Measurements from ENCODE around the gene TBPL1. TPM values are rescaled to one million over a fixed set of nuclear protein-coding genes. Genes with fewer than 3 reads are reported as not detected.

TBPL1 gene
- total RNA-seq, 1 donor from 2014 or later, result 27.7 TPM

DNA sequence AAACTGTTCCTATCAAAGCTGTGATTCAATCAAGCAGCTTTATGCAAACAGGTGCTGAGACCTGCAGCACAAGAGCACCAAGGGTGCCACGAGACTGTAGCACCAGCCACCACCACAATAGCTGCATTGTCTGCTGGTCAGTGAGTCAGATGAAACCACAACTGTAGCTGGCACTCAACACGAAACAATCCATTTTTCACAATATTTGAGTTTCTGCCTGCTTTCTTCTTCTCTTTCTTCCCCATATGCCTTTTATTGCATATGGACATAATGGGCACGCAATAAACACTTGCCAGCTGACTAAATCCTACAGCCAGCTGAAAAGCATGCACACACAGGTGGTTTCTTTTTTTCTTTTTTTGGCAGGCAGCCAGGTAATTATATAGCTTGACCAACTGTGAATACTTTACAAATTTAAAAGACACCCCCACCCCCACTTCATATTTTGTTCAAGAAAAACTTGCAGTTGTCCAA lies 82.8 kb downstream of the TBPL1 start:
- no peaks in the 10 kb centered on the region for H3K36me3 ChIP-seq (ENCODE audit: control insufficient read depth, insufficient read depth, low read length)
- no peaks in the 10 kb centered on the region for H3K27me3 ChIP-seq (ENCODE audit: control insufficient read depth, insufficient read depth, low read length)
- TF ChIP-seq, protein P1, sequence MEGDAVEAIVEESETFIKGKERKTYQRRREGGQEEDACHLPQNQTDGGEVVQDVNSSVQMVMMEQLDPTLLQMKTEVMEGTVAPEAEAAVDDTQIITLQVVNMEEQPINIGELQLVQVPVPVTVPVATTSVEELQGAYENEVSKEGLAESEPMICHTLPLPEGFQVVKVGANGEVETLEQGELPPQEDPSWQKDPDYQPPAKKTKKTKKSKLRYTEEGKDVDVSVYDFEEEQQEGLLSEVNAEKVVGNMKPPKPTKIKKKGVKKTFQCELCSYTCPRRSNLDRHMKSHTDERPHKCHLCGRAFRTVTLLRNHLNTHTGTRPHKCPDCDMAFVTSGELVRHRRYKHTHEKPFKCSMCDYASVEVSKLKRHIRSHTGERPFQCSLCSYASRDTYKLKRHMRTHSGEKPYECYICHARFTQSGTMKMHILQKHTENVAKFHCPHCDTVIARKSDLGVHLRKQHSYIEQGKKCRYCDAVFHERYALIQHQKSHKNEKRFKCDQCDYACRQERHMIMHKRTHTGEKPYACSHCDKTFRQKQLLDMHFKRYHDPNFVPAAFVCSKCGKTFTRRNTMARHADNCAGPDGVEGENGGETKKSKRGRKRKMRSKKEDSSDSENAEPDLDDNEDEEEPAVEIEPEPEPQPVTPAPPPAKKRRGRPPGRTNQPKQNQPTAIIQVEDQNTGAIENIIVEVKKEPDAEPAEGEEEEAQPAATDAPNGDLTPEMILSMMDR (IDR thresholded peaks at IDR 0.05; ENCODE audit: insufficient read depth, low read length, poor library complexity, severe bottlenecking), result no peak
- peak; percentile 71 for DNase-seq (ENCODE audit: low read depth)
- no peak overlapping the region for H3K4me3 ChIP-seq (ENCODE audit: low read depth, low read length)

DNA sequence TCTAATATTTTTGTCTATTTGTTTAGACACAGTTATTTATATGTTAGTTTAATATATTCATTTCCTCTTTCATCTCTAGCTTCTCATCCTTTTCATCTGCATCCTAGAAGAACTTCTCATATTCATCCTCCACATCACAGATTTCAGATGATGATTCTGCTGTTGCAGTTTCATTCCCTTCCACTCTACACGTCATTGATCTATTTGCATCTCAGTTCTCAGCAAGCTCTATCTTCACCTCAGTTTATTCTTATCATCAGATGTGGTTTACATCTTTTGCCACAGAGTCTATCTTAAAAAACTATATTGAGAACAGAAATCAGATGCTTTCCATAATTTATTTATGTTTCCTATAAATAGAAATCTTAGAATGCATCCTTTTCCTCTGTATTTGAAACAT lies 86.1 kb downstream of the TBPL1 start:
- no peak overlapping the region for H3K4me3 ChIP-seq (ENCODE audit: low read depth, low read length)
- H3K27me3 ChIP-seq (ENCODE audit: control insufficient read depth, insufficient read depth, low read length), result no peaks in the 10 kb centered on the region
- H3K36me3 ChIP-seq (ENCODE audit: control insufficient read depth, insufficient read depth, low read length), result no peaks in the 10 kb centered on the region
- TF ChIP-seq, protein P1 (IDR thresholded peaks at IDR 0.05; ENCODE audit: insufficient read depth, low read length, poor library complexity, severe bottlenecking), result no peak
- no peak for DNase-seq (ENCODE audit: low read depth)

Other genes with a start within 250 kb of the TBPL1 start
- 0.33 and 0.68 TPM in 2 replicates for gene TCF21, start 64.1 kb upstream of the TBPL1 start, total RNA-seq
- gene SLC2A12, start 99.4 kb downstream of the TBPL1 start, total RNA-seq, result 2.5 and 4.0 TPM in 2 replicates

All from kidney epithelial cell (primary cell).